Spleen (tissue), 7 donors: ENCODE measurements around the gene ADAM15.

Experiments
- CTCF ChIP-seq, 11 experiments: fragments of 200-600 bp in 7 of 11; fragments of 450-650 bp in 4 of 11; sonication (generic) in 4 of 11; IDR thresholded peaks in 8 of 11; conservative IDR thresholded peaks in 3 of 11; 1 replicate in 7 of 11; 2 replicates in 4 of 11; pipeline versions ENCODE4 v1.4.0 to v1.8.0; 2016 to 2021; ENCODE audit warnings: antibody characterized with exemption in 11 of 11, inconsistent platforms in 4 of 11, mild to moderate bottlenecking in 1 of 11
- POLR2AphosphoS5 ChIP-seq, 3 donors: sonication (generic); formaldehyde crosslinking; IDR thresholded peaks; one replicate each; pipeline ENCODE4 v1.5.1; 2017; ENCODE audit warnings: antibody characterized with exemption in 3 of 3
- donor health status: DM: no; HTN: no; CAD: no; lungs with moderate emphysema.
- donor health status: DM: no; HTN: no; CAD: no.
- donor health status: DM: no; HTN: no; CAD: no.

GRCh38 chr1:155081472-155082300 lies 30.6 kb downstream of the ADAM15 start:
- TF ChIP-seq CTCF (IDR thresholded peaks at IDR 0.05 in 8 of 11, conservative IDR thresholded peaks at IDR 0.05 in 3 of 11) = no peak
- TF ChIP-seq POLR2AphosphoS5 (IDR thresholded peaks at IDR 0.05) = no peak
